Loucy (cell line): ENCODE measurements around the gene ALPK3.

Experiments used
- EZH2phosphoT487 ChIP-seq: fragments of 200-600 bp; IDR thresholded peaks from 2 replicates; pipeline ENCODE4 v1.6.1; 2018; ENCODE audit warnings: antibody characterized with exemption, mild to moderate bottlenecking, moderate library complexity, borderline replicate concordance
- TF ChIP-seq, protein P1 (sequence below): fragments of 200-600 bp; sonication (generic); conservative IDR thresholded peaks from 2 replicates; pipeline ENCODE4 v1.5.1; 2014; ENCODE audit warnings: mild to moderate bottlenecking, antibody characterized with exemption, low read length

DNA sequence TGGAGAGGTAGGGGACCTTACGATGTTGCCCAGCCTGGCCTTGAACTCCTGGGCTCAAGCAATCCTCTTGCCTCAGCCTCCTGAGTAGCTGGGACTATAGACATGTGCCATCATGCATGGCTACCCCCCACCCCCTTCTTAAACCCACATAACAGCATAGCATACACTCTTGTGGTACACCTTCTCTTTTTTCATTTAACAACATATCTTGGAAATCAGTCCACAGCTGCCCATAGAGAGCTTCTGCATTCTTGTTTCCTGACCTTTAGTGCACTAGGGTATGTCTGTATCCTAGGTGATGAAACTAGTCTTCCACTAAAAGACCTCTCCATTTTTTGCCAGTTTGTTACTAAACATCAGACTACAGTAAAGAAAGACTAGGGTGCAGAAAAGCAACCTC is 100.3 kb downstream of the ALPK3 start:
- TF ChIP-seq EZH2phosphoT487, result no peak
- TF ChIP-seq, protein P1, sequence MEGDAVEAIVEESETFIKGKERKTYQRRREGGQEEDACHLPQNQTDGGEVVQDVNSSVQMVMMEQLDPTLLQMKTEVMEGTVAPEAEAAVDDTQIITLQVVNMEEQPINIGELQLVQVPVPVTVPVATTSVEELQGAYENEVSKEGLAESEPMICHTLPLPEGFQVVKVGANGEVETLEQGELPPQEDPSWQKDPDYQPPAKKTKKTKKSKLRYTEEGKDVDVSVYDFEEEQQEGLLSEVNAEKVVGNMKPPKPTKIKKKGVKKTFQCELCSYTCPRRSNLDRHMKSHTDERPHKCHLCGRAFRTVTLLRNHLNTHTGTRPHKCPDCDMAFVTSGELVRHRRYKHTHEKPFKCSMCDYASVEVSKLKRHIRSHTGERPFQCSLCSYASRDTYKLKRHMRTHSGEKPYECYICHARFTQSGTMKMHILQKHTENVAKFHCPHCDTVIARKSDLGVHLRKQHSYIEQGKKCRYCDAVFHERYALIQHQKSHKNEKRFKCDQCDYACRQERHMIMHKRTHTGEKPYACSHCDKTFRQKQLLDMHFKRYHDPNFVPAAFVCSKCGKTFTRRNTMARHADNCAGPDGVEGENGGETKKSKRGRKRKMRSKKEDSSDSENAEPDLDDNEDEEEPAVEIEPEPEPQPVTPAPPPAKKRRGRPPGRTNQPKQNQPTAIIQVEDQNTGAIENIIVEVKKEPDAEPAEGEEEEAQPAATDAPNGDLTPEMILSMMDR, result no peak
